OCI-LY7 (cell line): ENCODE measurements around the gene NREP. TPM values are rescaled to one million over a fixed set of nuclear protein-coding genes. Genes with fewer than 3 reads are reported as not detected.

Source experiments
- BruUV-seq: library from RNA; stranded (reverse); fragments of 400-500 nt; replicated peaks from 2 replicates; lab custom pipeline; 2021; lab: Mats Ljungman, UMichigan
- CTCF ChIA-PET: fragments of 300-600 bp; sonication (Branson Sonifier 250); formaldehyde crosslinking; loops from one replicate; lab custom pipeline; 2022; ENCODE audit warnings: antibody characterized with exemption; ENCODE audit not compliant: unreplicated experiment; lab: Charles Lee
- POLR2A ChIA-PET: fragments of 300-600 bp; sonication (Branson Sonifier 250); formaldehyde crosslinking; loops from one replicate; lab custom pipeline; 2022; ENCODE audit warnings: antibody characterized with exemption; lab: Charles Lee
- DNase-seq: peaks from one replicate; pipeline ENCODE4 v3.0.0-alpha.2; 2015; ENCODE audit warnings: low spot score
- H2AFZ ChIP-seq: fragments of 200-600 bp; sonication (generic), shearing (Covaris generic); 2 replicates; pipeline ENCODE4 v1.6.1; 2014; ENCODE audit warnings: mild to moderate bottlenecking, antibody characterized with exemption, low read length, moderate library complexity
- H3K27ac ChIP-seq: fragments of 200-600 bp; sonication (generic); 2 replicates; pipeline ENCODE4 v1.5.1; 2014; ENCODE audit warnings: mixed run types, low read depth, mild to moderate bottlenecking, moderate library complexity, low read length, inconsistent platforms; ENCODE audit not compliant: poor library complexity, severe bottlenecking
- H3K36me3 ChIP-seq: fragments of 200-600 bp; sonication (generic); 2 replicates; pipeline ENCODE4 v1.6.1; 2014; ENCODE audit warnings: mild to moderate bottlenecking, antibody characterized with exemption, low read length, moderate library complexity, mixed read lengths; ENCODE audit not compliant: insufficient read depth
- H3K4me1 ChIP-seq: fragments of 200-600 bp; sonication (generic); 2 replicates; pipeline ENCODE4 v1.5.1; 2014; ENCODE audit warnings: mild to moderate bottlenecking, low read length; ENCODE audit not compliant: insufficient read depth, poor library complexity, severe bottlenecking
- H3K4me2 ChIP-seq: fragments of 200-600 bp; sonication (generic); 2 replicates; pipeline ENCODE4 v1.6.1; 2014; ENCODE audit warnings: mild to moderate bottlenecking, low read length
- H3K4me3 ChIP-seq: fragments of 200-600 bp; sonication (generic); 2 replicates; pipeline ENCODE4 v1.5.1; 2014; ENCODE audit warnings: mild to moderate bottlenecking, low read depth, low read length; ENCODE audit not compliant: poor library complexity, severe bottlenecking
- H3K79me2 ChIP-seq: fragments of 200-600 bp; sonication (generic); 2 replicates; pipeline ENCODE4 v1.6.1; 2016; ENCODE audit warnings: low read depth, mild to moderate bottlenecking, low read length, moderate library complexity, mixed read lengths; ENCODE audit not compliant: insufficient read depth
- H3K9me2 ChIP-seq: fragments of 200-600 bp; sonication (generic); 2 replicates; pipeline ENCODE4 v1.6.1; 2016; ENCODE audit warnings: mild to moderate bottlenecking, low read length, mixed read lengths; ENCODE audit not compliant: insufficient read depth
- H3K9me3 ChIP-seq: fragments of 200-600 bp; sonication (generic); 2 replicates; pipeline ENCODE4 v1.6.1; 2014; ENCODE audit warnings: mild to moderate bottlenecking, mixed run types, low read length, mixed read lengths
- H4K20me1 ChIP-seq: fragments of 200-600 bp; sonication (generic); 2 replicates; pipeline ENCODE4 v1.6.1; 2014; ENCODE audit warnings: mild to moderate bottlenecking, antibody characterized with exemption, low read length, moderate library complexity, mixed read lengths; ENCODE audit not compliant: insufficient read depth
- EZH2phosphoT487 ChIP-seq: fragments of 200-600 bp; sonication (generic); IDR thresholded peaks from 2 replicates; pipeline ENCODE4 v1.6.1; 2018; ENCODE audit warnings: low read depth, borderline replicate concordance, mild to moderate bottlenecking, mixed run types, antibody characterized with exemption, low read length, moderate library complexity, mixed read lengths
- intact Hi-C: fragments of 100-400 bp; cut with micrococcal nuclease; formaldehyde crosslinking; loops from one replicate; pipeline ENCODE4 v1.10.0; 2022; ENCODE audit not compliant: unreplicated experiment
- total RNA-seq, 2 experiments: library from RNA; depleted of rRNA in 1 of 2; stranded (reverse); fragments of >200 nt in 1 of 2; shearing (Covaris generic) in 1 of 2; gene quantifications; 2 replicates each; pipeline ENCODE4 v1.2.3, GENCODE V29; 2014 to 2022
- TF ChIP-seq, protein P1 (sequence below): fragments of 200-600 bp; sonication (generic); conservative IDR thresholded peaks from 2 replicates; pipeline ENCODE4 v1.5.1; 2014; ENCODE audit warnings: mild to moderate bottlenecking, antibody characterized with exemption, low read length, moderate library complexity, mixed read lengths

Gene NREP
- total RNA-seq, 2 experiments from 2014 or later, result 40.0 to 100 TPM

DNA sequence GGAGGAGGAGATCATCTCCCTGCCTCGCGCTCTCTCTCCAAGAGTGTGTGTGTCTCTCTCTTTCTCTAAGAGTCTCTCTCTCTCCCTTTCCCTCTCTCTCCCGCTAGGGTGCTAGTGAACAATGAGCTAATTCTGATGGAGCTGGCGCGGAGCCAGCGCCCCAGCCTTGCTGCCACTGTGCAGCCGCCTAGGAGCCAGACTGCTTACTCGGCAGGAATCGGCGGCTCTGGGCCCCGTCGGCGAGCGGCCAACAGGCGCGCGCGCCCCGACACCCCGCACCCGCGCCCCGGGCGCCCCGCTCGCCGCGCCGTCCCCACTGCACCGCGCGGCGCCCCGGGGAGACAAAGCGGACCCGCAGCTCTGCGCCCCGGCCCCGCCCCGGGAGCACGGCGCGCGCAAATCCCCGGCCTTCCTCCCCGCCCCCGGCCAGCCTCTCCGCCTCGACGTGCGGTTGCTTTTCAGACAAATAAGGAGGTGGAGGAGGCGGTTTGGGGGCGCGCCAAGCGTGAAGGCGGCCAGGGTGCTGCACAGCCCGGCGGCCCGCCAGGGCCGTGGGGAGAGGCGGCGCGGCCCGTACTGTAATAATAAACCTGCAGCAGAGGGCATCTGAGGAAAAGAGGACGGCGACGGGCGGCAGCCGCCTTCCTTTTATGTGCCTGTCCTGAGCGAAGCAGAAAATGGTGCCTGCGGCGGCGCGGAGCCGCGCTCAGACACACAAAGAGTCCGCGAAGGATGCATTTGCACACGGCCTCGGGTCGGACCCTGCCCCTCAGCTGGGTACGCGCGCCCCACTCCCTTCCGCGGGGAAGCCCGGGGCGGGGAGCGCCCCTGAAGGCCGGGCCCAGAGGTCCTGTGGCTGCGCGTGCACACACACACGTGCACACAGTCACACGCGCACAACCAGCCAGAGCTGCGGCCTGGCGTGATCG lies 625 bp upstream of the NREP start:
- TF ChIP-seq EZH2phosphoT487, result no peak
- TF ChIP-seq, protein P1, sequence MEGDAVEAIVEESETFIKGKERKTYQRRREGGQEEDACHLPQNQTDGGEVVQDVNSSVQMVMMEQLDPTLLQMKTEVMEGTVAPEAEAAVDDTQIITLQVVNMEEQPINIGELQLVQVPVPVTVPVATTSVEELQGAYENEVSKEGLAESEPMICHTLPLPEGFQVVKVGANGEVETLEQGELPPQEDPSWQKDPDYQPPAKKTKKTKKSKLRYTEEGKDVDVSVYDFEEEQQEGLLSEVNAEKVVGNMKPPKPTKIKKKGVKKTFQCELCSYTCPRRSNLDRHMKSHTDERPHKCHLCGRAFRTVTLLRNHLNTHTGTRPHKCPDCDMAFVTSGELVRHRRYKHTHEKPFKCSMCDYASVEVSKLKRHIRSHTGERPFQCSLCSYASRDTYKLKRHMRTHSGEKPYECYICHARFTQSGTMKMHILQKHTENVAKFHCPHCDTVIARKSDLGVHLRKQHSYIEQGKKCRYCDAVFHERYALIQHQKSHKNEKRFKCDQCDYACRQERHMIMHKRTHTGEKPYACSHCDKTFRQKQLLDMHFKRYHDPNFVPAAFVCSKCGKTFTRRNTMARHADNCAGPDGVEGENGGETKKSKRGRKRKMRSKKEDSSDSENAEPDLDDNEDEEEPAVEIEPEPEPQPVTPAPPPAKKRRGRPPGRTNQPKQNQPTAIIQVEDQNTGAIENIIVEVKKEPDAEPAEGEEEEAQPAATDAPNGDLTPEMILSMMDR, result peak; percentile 42; the same call in 1 of the 2 replicates
- BruUV-seq, result no TSS peak

DNA sequence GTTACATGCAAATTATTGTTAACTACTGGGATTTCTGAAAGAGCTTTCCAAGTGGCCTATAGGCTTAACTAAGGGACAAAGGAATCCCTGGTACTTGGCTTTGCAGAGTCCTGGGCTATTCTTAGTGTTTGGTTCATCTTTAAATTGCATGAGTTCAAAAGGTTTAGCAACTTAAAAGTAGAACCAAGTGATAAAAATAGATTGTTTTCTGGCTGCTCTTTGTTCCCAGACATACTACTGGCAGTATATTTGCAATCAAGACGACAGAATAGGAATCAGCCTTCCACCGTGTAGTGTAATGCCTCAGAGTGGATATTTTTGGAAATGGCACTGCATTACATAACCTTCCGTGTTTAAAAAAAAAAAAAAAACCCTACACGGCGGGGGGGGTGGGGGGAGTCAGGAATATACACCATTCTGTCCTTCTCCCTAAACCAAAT lies 1.0 kb downstream of the NREP start:
- ChIA-PET POLR2A (interaction anchor here (1.2 to 2.0 kb wide), 4 partner anchors 15 to 406 kb away, joined by 3 to 7 read pairs (median 4); no protein-coding TSS in a partner anchor), CTCF (no interaction called here)
- no TSS peak for BruUV-seq
- H3K4me1 ChIP-seq, result peaks cover 36% of the 10 kb centered on the region
- H4K20me1 ChIP-seq, result no peaks in the 10 kb centered on the region
- peaks cover 18% of the 10 kb centered on the region; the same call in 1 of the 2 replicates for H3K79me2 ChIP-seq
- peak overlapping the region; percentile 88 for H3K4me2 ChIP-seq
- H2AFZ ChIP-seq, result peak overlapping the region; percentile 26; the same call in 1 of the 2 replicates
- peaks cover 9% of the 10 kb centered on the region for H3K36me3 ChIP-seq
- peak; percentile 45 for DNase-seq
- TF ChIP-seq, protein P1, result 0 out of 2 replicates have a peak, but pooled peaks have one; percentile 20
- no peak for TF ChIP-seq EZH2phosphoT487
- H3K27ac ChIP-seq, result peak overlapping the region; percentile 88
- no peaks in the 10 kb centered on the region for H3K9me2 ChIP-seq
- H3K9me3 ChIP-seq, result 0 out of 2 replicates have a peak, but pooled peaks cover 5% of the 10 kb centered on the region
- intact Hi-C loops, result loop anchor here (2.0 to 10.0 kb wide), 2 partner anchors 17 to 241 kb away; partner anchors contain the start of gene STARD4
- peak overlapping the region; percentile 79 for H3K4me3 ChIP-seq

More for the DNA sequence above, 625 bp upstream of the NREP start:
- Histone ChIP-seq H3K9me3 (0 out of 2 replicates have a peak, but pooled peaks cover 5% of the 10 kb centered on the region), H3K4me1 (peaks cover 36% of the 10 kb centered on the region), H3K79me2 (peaks cover 18% of the 10 kb centered on the region; the same call in 1 of the 2 replicates), H2AFZ (peak overlapping the region; percentile 43), H3K36me3 (peaks cover 9% of the 10 kb centered on the region), H4K20me1 (no peaks in the 10 kb centered on the region), H3K27ac (peak overlapping the region; percentile 88), H3K4me2 (peak overlapping the region; percentile 88), H3K4me3 (peak overlapping the region; percentile 79), H3K9me2 (no peaks in the 10 kb centered on the region)
- DNase-seq, result peak; percentile 90
- intact Hi-C loops, result loop anchor here (1.0 to 10.0 kb wide), 4 partner anchors 19 to 403 kb away; partner anchors contain the start of gene STARD4
- CTCF ChIA-PET, result interaction anchor here (0.6 to 0.8 kb wide), 2 partner anchors 226 to 533 kb away, joined by 3 read pairs; no protein-coding TSS in a partner anchor
- POLR2A ChIA-PET, result interaction anchor here (0.6 to 2.3 kb wide), 15 partner anchors 14 to 1219 kb away, joined by 3 to 13 read pairs (median 5); partner anchors contain the start of genes DCP2 and STARD4
